DMS53 treated with DMSO at 0.1 percent for 48 hours (cell line): ENCODE data around the gene PIK3CB.
"Not testable (repeated sequence)": the region's sequence is repeated elsewhere in the genome, so short reads cannot be mapped to it uniquely, and the experiment has no call there.

Source experiments
- DNase-seq: peaks from one replicate; lab custom pipeline; 2025; ENCODE audit not compliant: unreplicated experiment; lab: John Stamatoyannopoulos, UW

PIK3CB gene

DNA sequence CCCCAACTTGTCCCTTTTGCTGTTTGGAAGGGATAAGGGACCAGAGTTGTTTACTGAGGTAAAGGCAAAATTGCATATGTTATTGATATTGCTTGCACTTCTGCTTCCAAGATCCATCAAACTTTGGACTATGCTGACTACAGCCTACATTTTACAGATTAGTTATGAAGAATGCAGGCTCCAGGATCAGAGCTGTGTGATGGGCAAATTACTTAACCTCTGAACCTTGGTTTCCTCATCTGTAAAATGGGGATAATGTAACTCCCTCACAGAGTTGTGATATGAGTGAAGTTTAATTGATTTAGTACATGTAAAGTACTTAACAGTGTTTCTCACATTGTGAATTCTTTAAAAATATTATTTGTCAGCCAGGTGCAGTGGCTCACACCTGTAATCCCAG, 210.2 kb downstream of the PIK3CB start:
- no peak for DNase-seq

GRCh38 chr3:138620431-138620830, 214.3 kb downstream of the PIK3CB start:
- DNase-seq = no peak

DNA sequence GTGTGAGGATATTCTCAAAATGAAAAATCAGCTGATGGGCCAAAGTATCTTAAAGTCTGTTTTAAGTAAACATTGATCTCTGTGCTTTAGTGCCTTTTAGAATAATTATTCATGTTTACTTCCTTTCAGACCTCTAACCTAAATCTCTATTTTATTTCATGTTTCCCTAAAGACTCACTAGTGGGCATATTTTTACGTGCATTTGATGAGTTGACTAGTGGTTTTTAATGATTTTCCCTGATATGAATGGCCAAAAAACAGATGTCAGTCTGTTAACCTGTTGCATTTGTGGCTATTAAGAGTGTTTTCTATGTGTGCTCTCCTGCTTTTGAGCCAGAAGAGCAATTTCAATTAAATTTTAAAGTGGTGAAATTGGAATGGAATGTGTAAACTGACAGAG, 219.3 kb downstream of the PIK3CB start:
- no peak for DNase-seq

DNA sequence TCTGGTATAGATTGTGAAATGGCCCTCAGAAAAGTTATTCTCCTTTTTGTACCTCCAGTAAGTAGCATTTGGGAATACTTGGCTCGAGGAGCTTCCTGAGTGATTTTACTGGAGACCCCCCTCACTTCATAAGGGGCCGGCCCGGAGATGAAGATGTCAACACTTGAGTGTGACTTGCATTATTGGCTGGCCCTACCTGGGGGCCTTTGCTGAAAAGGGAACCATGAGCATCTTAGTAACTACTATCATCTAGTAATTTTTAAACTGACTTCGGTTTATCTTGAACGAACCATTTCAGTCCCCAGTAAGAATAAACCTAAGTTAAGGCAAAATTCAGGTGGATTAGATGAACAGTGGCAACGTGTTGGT, 224.8 kb downstream of the PIK3CB start:
- DNase-seq = no peak

- DNase-seq = peak; percentile 16
These were observed 226.2 kb downstream of the PIK3CB start, which contains the start of gene FAIM for GRCh38 chr3:138608322-138609135. FAIM (plus strand) TSS chr3:138608771; CDS start chr3:138619727, 10,956 bp downstream.

- DNase-seq = not testable (repeated sequence)
These were observed 230.6 kb downstream of the PIK3CB start for GRCh38 chr3:138604106-138604595.
